Retinal pigment epithelial cell (primary cell): Measurements from ENCODE around the gene GPAT3.
"Not testable (repeated sequence)": the region's sequence is repeated elsewhere in the genome, so short reads cannot be mapped to it uniquely, and the experiment has no call there.

Experiments
- DNase-seq: peaks from one replicate; pipeline ENCODE4 v3.0.0-alpha.2; 2010; ENCODE audit warnings: low read depth
- H3K4me3 ChIP-seq: 2 replicates; pipeline ENCODE4 v1.5.1; 2011; ENCODE audit warnings: mild to moderate bottlenecking, low read length, control low read depth, moderate library complexity
- TF ChIP-seq, protein P1 (sequence below): conservative IDR thresholded peaks from 2 replicates; pipeline ENCODE4 v1.5.1; 2011; ENCODE audit warnings: low read depth, low read length, control low read depth, inconsistent platforms

Gene GPAT3

DNA sequence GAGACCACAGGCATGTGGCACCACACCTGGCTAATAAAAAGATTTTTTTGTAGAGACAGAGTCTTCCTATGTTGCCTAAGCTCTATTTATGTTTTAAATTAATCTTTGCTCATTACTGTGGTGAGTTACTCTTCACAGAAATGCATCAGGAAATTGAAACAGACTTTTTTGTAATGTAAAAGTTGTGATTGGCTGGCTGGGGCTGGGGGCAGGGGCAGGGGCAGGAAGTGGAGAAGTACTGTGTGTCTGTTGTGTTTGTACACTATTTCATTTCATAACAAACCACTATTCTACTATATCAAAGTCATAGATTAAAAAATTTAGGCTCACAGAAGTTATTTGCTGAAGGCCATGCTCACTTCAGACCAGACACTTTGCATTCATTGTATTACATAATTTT, 31.9 kb upstream of the GPAT3 start:
- no peak overlapping the region for H3K4me3 ChIP-seq
- TF ChIP-seq, protein P1, sequence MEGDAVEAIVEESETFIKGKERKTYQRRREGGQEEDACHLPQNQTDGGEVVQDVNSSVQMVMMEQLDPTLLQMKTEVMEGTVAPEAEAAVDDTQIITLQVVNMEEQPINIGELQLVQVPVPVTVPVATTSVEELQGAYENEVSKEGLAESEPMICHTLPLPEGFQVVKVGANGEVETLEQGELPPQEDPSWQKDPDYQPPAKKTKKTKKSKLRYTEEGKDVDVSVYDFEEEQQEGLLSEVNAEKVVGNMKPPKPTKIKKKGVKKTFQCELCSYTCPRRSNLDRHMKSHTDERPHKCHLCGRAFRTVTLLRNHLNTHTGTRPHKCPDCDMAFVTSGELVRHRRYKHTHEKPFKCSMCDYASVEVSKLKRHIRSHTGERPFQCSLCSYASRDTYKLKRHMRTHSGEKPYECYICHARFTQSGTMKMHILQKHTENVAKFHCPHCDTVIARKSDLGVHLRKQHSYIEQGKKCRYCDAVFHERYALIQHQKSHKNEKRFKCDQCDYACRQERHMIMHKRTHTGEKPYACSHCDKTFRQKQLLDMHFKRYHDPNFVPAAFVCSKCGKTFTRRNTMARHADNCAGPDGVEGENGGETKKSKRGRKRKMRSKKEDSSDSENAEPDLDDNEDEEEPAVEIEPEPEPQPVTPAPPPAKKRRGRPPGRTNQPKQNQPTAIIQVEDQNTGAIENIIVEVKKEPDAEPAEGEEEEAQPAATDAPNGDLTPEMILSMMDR, result no peak
- DNase-seq, result no peak

DNA sequence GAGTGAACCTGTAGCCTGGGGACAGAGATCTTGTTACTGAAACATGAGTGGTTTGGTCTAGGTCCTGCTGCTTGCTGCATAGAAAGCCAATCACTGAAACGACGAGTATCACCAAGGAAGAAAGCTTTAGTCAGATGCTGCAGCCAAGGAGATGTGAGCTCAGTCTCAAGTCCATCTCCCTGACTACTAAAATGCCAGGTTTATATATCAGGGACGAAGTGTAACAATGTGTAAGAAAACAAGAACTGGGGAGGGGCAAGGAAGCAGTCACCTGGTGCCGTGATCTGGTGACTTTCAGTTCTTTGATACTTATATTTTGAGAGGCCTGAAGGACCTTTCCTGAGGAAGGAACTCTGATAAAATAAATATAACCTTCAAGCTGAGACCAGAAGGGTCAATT, 31.4 kb upstream of the GPAT3 start:
- DNase-seq, result no peak
- TF ChIP-seq, protein P1, result no peak
- no peak overlapping the region for H3K4me3 ChIP-seq

DNA sequence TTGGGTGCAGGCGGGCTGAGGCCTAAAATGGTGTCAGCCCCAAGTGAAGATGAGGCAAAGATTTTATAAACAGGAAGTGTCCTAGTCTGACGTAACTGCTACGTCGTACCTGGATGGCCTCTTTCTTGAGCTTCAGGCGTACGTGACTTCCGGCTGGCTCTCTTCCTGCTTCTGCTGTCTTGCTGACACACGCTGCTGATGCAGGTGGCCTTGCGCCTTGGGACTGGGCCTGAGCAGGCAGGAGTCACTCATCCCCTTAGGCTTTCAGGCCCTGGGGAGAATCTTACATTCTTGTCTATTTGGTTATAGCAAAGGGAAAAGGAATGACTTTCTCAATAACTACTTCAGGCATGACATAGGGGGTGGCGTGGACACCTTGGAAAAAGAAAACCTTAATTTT, 30.9 kb upstream of the GPAT3 start:
- H3K4me3 ChIP-seq, result no peak overlapping the region
- TF ChIP-seq, protein P1, result no peak
- DNase-seq, result no peak

DNA sequence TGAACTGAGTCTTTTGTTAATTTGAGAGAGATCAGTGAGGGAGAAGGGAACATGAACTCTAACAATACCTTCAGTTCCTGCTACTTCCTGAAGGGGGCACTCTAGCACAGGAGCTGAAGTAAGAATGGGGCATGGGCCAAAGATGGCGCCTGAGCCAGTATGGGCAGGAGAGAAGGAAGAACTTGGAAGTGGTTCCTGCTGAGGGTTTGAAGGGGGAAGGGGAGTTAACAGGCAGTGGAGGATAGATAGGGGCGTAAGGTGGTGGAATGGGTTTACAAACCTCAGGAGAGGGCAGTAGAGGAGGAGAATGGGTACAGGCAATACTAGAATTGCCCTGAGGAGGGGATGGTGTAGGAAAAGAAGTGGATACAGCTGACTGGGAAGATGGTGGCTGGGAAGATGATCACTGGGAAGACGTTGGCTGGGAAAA, 26.7 kb upstream of the GPAT3 start:
- H3K4me3 ChIP-seq, DNase-seq: not testable (repeated sequence)
- TF ChIP-seq, protein P1, result peak; percentile 63

DNA sequence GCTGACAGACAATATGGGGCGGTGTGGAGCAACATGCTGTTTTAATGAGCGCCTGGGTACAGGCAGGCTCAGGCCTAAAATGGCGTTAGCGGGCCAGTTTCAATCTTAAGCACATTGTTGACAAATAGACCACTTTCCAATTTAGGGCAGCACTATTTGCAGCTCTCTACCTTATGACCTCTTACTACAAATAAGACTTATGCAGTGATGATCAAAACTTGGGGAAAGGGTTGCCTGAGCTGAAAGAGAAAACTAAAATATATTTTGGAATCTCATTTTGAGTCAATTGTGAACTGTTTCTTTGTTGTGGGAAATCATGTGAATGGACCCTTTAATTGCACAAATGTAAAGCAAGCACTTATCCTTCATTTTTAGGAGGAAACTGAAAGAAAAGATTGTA, 25.5 kb upstream of the GPAT3 start:
- H3K4me3 ChIP-seq, result no peak overlapping the region
- DNase-seq, result no peak
- TF ChIP-seq, protein P1, result no peak

DNA sequence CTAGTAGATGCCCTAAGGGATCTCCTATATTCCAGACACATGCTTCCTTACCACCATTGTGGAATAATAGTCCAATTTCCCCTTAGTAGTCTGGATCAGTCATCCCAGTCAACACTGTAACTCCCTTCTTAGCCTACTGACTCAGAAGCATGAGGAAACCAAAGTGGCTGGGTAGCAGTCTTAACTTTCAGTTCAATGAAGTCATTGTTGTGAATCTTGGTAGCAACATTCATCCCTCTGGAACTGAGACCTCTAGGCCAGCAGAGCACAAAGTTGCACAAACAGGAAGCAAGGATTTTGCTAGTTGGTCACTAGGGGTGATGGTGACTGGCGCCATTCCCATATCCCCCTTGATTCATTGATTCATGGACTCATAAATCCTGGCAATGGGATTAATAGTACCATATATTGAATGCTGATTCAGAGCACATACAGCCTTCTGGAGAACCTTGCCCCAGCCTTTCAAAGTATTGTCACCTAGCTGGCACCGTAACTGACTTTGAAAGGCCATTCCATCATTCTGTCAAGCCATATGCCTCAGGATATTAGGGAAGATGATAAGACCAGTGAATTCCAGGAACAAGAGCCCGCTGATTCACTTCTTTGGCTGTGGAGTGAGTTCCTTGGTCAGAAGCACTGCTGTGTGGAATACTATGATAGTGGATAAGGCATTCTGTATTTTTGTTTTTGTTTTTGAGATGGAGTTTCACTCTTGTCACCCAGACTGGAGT, 19.7 kb upstream of the GPAT3 start:
- peak; percentile 27 for DNase-seq
- TF ChIP-seq, protein P1, result no peak
- H3K4me3 ChIP-seq, result no peak overlapping the region

DNA sequence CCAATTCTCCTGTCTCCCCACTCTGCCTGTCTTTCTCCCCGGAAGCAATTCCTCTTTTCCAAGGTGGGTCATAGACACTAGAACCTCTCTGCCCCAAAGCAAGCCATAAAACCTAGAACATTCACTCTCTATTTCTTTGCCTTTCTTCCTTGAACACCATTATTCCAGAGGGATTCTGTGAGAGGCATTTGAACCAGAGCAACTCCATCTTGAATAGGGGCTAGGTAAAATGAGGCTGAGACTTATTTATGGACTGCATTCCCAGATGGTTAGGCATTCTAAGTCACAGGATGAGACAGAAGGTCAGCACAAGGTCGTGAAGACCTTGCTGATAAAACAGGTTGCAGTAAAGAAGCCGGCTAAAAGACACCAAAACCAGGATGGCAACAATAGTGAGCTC, 13.7 kb upstream of the GPAT3 start:
- DNase-seq, result no peak
- TF ChIP-seq, protein P1, result no peak
- no peak overlapping the region for H3K4me3 ChIP-seq
